ENCODE measurements around the gene RFC5.

RFC5 gene

DNA sequence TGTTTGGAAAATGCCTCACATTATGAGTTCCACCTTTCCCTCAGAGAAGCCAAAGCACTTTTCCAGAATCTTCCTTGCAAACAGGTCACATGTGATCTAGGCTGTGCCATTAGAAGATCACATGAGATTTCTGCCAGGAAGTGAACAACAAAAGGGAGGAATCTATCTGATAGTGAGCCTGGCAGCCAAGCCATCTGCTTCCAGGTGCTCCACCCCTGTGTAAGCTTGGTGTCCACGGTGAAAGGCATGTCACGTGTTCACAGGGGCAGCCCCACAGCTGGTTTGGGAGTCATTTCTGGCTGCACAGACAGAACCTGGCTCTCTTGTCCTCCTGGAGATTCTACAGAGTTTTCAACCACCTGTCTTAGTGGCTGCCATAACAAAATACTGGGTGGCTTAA, 44.2 kb upstream of the RFC5 start:
- H3K4me3 ChIP-seq (replicated peaks in 1 of 2; ENCODE audit: low read depth in 2 of 2, low read length in 2 of 2), result no peak overlapping the region
- no peak for DNase-seq (ENCODE audit: low read depth in 2 of 2)
- TF ChIP-seq, protein P1, sequence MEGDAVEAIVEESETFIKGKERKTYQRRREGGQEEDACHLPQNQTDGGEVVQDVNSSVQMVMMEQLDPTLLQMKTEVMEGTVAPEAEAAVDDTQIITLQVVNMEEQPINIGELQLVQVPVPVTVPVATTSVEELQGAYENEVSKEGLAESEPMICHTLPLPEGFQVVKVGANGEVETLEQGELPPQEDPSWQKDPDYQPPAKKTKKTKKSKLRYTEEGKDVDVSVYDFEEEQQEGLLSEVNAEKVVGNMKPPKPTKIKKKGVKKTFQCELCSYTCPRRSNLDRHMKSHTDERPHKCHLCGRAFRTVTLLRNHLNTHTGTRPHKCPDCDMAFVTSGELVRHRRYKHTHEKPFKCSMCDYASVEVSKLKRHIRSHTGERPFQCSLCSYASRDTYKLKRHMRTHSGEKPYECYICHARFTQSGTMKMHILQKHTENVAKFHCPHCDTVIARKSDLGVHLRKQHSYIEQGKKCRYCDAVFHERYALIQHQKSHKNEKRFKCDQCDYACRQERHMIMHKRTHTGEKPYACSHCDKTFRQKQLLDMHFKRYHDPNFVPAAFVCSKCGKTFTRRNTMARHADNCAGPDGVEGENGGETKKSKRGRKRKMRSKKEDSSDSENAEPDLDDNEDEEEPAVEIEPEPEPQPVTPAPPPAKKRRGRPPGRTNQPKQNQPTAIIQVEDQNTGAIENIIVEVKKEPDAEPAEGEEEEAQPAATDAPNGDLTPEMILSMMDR (IDR thresholded peaks at IDR 0.05; ENCODE audit: low read depth, low read length), result no peak

DNA sequence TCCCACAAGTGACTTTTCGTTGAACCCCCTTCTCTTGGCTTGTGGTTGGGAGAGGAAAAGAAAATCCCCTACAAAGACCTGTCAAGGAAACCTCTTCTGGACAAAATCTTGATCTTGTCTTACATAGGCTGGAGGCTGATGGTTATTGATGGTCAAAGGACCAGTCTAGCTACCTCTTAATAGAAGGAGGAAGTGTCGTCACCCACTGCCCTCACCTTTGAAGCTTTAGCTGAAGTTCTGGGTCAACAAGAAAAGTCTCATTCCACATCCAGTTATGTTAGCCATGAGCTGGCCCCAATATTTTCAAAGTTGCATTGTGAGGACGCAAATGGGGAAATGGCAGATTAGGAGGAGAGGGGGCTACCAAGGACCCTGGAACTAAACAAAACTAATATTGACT, 41.5 kb upstream of the RFC5 start:
- no peak overlapping the region for H3K4me3 ChIP-seq (replicated peaks in 1 of 2; ENCODE audit: low read depth in 2 of 2, low read length in 2 of 2)
- no peak for DNase-seq (ENCODE audit: low read depth in 2 of 2)
- TF ChIP-seq, protein P1 (IDR thresholded peaks at IDR 0.05; ENCODE audit: low read depth, low read length), result no peak

DNA sequence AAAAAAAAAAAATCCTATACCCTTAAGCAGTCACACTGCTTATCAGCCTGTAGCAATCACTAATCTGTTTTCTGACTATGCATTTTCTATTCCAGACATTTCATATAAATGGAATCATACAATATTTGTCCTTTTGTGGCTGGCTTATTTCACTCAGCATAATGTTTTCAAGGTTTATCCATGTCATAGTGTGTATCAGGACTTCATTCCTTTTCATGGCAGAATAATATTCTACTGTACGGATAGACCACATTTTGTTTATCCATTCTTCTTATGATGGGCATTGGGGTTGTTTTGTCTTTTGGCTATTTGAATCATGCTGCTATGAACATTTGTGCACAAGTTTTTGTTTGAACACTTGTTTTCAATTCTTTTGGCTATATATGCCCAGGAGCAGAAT, 39.1 kb upstream of the RFC5 start:
- TF ChIP-seq, protein P1 (IDR thresholded peaks at IDR 0.05; ENCODE audit: low read depth, low read length), result no peak
- H3K4me3 ChIP-seq (replicated peaks in 1 of 2; ENCODE audit: low read depth in 2 of 2, low read length in 2 of 2), result no peak overlapping the region
- no peak for DNase-seq (ENCODE audit: low read depth in 2 of 2)

- DNase-seq (ENCODE audit: low read depth in 2 of 2), result no peak
- no peak overlapping the region for H3K4me3 ChIP-seq (replicated peaks in 1 of 2; ENCODE audit: low read depth in 2 of 2, low read length in 2 of 2)
- TF ChIP-seq, protein P1 (IDR thresholded peaks at IDR 0.05; ENCODE audit: low read depth, low read length), result no peak
Observed at GRCh38 chr12:117980616-117981015, 35.9 kb upstream of the RFC5 start.

- TF ChIP-seq, protein P1 (IDR thresholded peaks at IDR 0.05; ENCODE audit: low read depth, low read length), result no peak
- no peak for DNase-seq (ENCODE audit: low read depth in 2 of 2)
- H3K4me3 ChIP-seq (replicated peaks in 1 of 2; ENCODE audit: low read depth in 2 of 2, low read length in 2 of 2), result no peak overlapping the region
Observed at GRCh38 chr12:117981267-117981666, 35.2 kb upstream of the RFC5 start.

GRCh38 chr12:117985182-117985581, 31.3 kb upstream of the RFC5 start:
- no peak for DNase-seq (ENCODE audit: low read depth in 2 of 2)
- TF ChIP-seq, protein P1 (IDR thresholded peaks at IDR 0.05; ENCODE audit: low read depth, low read length), result no peak
- H3K4me3 ChIP-seq (replicated peaks in 1 of 2; ENCODE audit: low read depth in 2 of 2, low read length in 2 of 2), result no peak overlapping the region

DNA sequence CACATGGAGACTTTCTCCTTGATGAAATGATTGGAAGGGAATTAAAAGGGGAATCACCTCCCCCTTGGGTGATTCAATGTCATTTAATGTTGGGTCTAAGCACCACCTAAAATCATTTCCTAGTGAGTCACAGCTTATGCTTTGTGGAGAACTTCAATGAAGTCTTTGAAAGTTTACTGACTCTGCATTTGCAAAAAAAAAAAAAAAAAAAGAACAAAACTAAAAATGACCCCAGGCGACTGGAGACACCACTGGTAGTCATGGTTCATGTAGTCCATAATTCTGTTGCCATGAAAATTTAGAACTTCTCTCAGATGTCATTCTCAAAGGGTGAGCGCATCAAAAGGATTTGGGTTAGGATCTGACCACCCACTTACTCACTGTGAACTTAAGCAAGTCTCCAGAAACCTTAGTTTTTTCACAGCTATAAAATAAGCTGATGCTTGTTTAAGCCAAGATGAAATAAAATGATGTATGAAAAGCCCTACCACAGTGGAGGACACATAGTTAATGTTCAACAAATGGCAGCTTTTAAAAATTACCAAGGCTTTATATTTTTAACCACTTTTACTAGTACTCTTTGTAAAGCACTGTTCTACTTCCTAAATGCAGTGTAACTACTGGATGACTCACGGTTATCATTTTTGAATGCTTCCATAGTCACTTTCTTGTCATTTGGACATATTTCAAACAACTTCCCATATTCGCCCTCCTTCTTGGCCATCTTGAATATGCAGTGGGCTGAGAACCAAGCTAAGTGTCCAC, 29.6 kb upstream of the RFC5 start:
- DNase-seq (ENCODE audit: low read depth in 2 of 2), result peak in 1 of 2 donors; percentile 75
- H3K4me3 ChIP-seq (replicated peaks in 1 of 2; ENCODE audit: low read depth in 2 of 2, low read length in 2 of 2), result no peak overlapping the region
- TF ChIP-seq, protein P1 (IDR thresholded peaks at IDR 0.05; ENCODE audit: low read depth, low read length), result no peak

All from cardiac fibroblast (primary cell).